OCI-LY1 (cell line): ENCODE results near the gene MED15.

Source experiments
- H2AFZ ChIP-seq: fragments of 200-600 bp; sonication (generic), shearing (Covaris generic); 2 replicates; pipeline ENCODE4 v1.6.0; 2014; ENCODE audit warnings: antibody characterized with exemption, mild to moderate bottlenecking, low read length
- H3F3A ChIP-seq: fragments of 200-600 bp; sonication (generic), shearing (Covaris generic); 2 replicates; pipeline ENCODE4 v1.6.0; 2014; ENCODE audit warnings: mild to moderate bottlenecking, antibody characterized with exemption, low read length, moderate library complexity; ENCODE audit not compliant: insufficient read depth
- H3K27ac ChIP-seq: fragments of 200-600 bp; sonication (generic); 2 replicates; pipeline ENCODE4 v1.5.1; 2014; ENCODE audit warnings: low read length, mixed run types, mild to moderate bottlenecking, low read depth; ENCODE audit not compliant: poor library complexity, severe bottlenecking
- H3K27me3 ChIP-seq: fragments of 200-600 bp; sonication (generic); 2 replicates; pipeline ENCODE4 v1.6.0; 2014; ENCODE audit warnings: antibody characterized with exemption, mild to moderate bottlenecking, low read length, moderate library complexity; ENCODE audit not compliant: insufficient read depth
- H3K36me3 ChIP-seq: fragments of 200-600 bp; sonication (generic); 2 replicates; pipeline ENCODE4 v1.6.1; 2014; ENCODE audit warnings: mild to moderate bottlenecking, antibody characterized with exemption, low read length, moderate library complexity, mixed read lengths; ENCODE audit not compliant: insufficient read depth
- H3K4me1 ChIP-seq: fragments of 200-600 bp; sonication (generic); 2 replicates; pipeline ENCODE4 v1.5.1; 2014; ENCODE audit warnings: mild to moderate bottlenecking, low read length, moderate library complexity; ENCODE audit not compliant: insufficient read depth, severe bottlenecking
- H3K4me2 ChIP-seq: fragments of 200-600 bp; sonication (generic), shearing (Covaris generic); 2 replicates; pipeline ENCODE4 v1.6.1; 2014; ENCODE audit warnings: low read length
- H3K4me3 ChIP-seq: fragments of 200-600 bp; sonication (generic); 2 replicates; pipeline ENCODE4 v1.5.1; 2014; ENCODE audit warnings: low read length, low read depth, mild to moderate bottlenecking, mixed read lengths; ENCODE audit not compliant: poor library complexity, severe bottlenecking
- H3K79me2 ChIP-seq: fragments of 200-600 bp; shearing (Covaris generic); 2 replicates; pipeline ENCODE4 v1.6.1; 2016; ENCODE audit warnings: mixed run types, low read length, mixed read lengths; ENCODE audit not compliant: insufficient read depth
- H3K9ac ChIP-seq: fragments of 200-600 bp; sonication (generic), shearing (Covaris generic); 2 replicates; pipeline ENCODE4 v1.6.1; 2014; ENCODE audit warnings: mild to moderate bottlenecking, low read length, mixed read lengths
- H3K9me2 ChIP-seq: fragments of 200-600 bp; sonication (generic), shearing (Covaris generic); 2 replicates; pipeline ENCODE4 v1.6.1; 2014; ENCODE audit warnings: low read depth, mild to moderate bottlenecking, low read length, mixed read lengths
- H3K9me3 ChIP-seq: fragments of 200-600 bp; shearing (Covaris generic); 2 replicates; pipeline ENCODE4 v1.6.1; 2014; ENCODE audit warnings: low read length, mixed read lengths
- H4K20me1 ChIP-seq: fragments of 200-600 bp; sonication (generic), shearing (Covaris generic); 2 replicates; pipeline ENCODE4 v1.6.0; 2016; ENCODE audit warnings: mild to moderate bottlenecking, low read length; ENCODE audit not compliant: insufficient read depth
- CTCF ChIP-seq: fragments of 200-600 bp; sonication (generic), shearing (Covaris generic); IDR thresholded peaks from 2 replicates; pipeline ENCODE4 v1.5.1; 2017; ENCODE audit warnings: mild to moderate bottlenecking, antibody characterized with exemption, low read length, moderate library complexity, mixed read lengths
- EZH2 ChIP-seq: fragments of 200-600 bp; sonication (generic), shearing (Covaris generic); IDR thresholded peaks from 2 replicates; pipeline ENCODE4 v1.8.0; 2017; ENCODE audit warnings: borderline replicate concordance, mixed run types, mild to moderate bottlenecking, antibody characterized with exemption, low read length, moderate library complexity, mixed read lengths

The MED15 gene

DNA sequence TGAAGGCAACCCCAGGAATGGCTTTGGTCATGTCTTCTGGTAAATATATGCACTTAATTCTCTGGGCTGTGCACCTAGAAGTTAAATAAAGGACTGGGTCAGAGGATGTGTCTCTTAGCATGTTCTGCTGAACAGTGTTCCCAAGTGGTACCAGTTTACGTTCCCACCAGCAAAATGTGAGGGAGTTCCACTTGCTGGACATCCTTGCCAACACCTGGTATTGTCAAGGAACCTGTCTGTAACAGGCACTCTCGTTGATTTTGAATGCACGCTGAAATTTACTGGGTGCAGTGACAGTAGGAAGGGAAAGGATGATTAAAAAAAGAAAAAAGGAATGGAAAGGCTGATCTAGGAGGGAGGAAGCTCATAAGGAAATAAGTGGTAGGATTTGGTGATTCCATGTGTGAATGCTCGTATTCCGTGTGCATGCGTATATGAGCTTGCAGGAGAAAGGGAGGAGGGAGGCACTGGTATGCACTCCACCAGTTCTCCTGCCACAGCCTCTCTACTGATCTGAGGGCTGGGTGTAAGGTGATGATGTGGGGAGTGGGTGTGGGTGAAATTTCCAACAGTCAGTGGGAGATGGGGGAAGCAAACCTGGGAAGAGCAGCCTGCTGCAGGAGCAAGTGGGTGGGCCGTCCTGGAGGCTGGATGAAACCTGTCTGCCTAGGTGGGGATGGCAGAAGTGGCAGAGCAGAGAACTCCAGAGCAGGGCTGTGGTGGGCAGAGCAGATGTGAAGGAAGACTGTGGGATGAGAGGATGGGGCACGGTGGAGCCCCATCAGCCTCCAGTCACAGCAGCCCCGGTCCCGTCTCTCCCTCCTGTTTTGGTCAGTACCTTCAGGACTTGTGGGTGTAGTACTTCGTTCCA, 15.0 kb downstream of the MED15 start:
- Histone ChIP-seq H3K9me2 (no peaks in the 10 kb centered on the region), H2AFZ (no peak overlapping the region), H3K27me3 (no peaks in the 10 kb centered on the region), H3K27ac (no peak overlapping the region), H3K9me3 (no peaks in the 10 kb centered on the region), H4K20me1 (0 out of 2 replicates have a peak, but pooled peaks cover 2% of the 10 kb centered on the region), H3K4me2 (no peak overlapping the region), H3F3A (no peaks in the 10 kb centered on the region), H3K36me3 (peaks cover 52% of the 10 kb centered on the region), H3K9ac (no peak overlapping the region), H3K4me3 (no peak overlapping the region), H3K4me1 (peaks cover 25% of the 10 kb centered on the region), H3K79me2 (peaks cover 36% of the 10 kb centered on the region)
- TF ChIP-seq EZH2: no peak
- TF ChIP-seq CTCF: no peak

- Histone ChIP-seq H3K9me3 (no peaks in the 10 kb centered on the region), H3K79me2 (peaks cover 33% of the 10 kb centered on the region), H2AFZ (no peak overlapping the region), H3K36me3 (peaks cover 48% of the 10 kb centered on the region), H3K9me2 (no peaks in the 10 kb centered on the region), H3K4me2 (peak overlapping the region; percentile 4; the same call in 1 of the 2 replicates), H3F3A (no peaks in the 10 kb centered on the region), H3K4me3 (no peak overlapping the region), H3K9ac (no peak overlapping the region), H3K4me1 (peaks cover 25% of the 10 kb centered on the region), H3K27me3 (no peaks in the 10 kb centered on the region), H4K20me1 (0 out of 2 replicates have a peak, but pooled peaks cover 2% of the 10 kb centered on the region), H3K27ac (peak overlapping the region; percentile 42)
- TF ChIP-seq EZH2 (no peak), CTCF (no peak)
Measured at GRCh38 chr22:20523086-20523983, 15.9 kb downstream of the MED15 start.

DNA sequence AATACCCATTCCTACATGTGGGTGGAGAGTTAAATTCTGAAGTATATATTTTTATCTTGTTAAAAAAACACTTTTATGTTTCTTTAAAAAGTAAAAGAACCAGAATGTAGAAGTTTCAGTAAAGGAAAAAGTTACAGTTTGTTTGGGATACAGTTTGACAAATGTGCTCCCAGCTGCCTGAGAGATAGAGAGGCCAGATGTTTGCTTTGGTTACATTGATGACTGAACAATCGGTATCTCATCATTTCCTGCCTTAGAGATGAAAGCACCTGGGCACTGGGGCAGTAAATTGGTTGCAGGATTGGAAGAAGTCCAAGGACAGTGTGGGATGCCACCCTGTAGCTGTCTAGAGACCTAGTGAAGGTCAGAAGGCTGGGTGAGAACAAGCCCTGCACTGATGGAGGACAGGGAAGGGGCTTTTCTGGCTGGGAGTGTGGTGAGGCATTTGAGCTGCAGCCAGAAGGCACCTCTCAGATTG, 16.6 kb downstream of the MED15 start:
- no peak overlapping the region; the same call in 1 of the 2 replicates for H3K9ac ChIP-seq
- H2AFZ ChIP-seq: no peak overlapping the region
- peaks cover 30% of the 10 kb centered on the region for H3K79me2 ChIP-seq
- peaks cover 47% of the 10 kb centered on the region for H3K36me3 ChIP-seq
- peak overlapping the region; percentile 4; the same call in 1 of the 2 replicates for H3K4me2 ChIP-seq
- peaks cover 25% of the 10 kb centered on the region for H3K4me1 ChIP-seq
- no peaks in the 10 kb centered on the region for H3F3A ChIP-seq
- H3K9me3 ChIP-seq: no peaks in the 10 kb centered on the region
- H3K27me3 ChIP-seq: no peaks in the 10 kb centered on the region
- H3K9me2 ChIP-seq: no peaks in the 10 kb centered on the region
- no peak overlapping the region for H3K4me3 ChIP-seq
- TF ChIP-seq EZH2: no peak
- no peak for TF ChIP-seq CTCF
- H4K20me1 ChIP-seq: 0 out of 2 replicates have a peak, but pooled peaks cover 2% of the 10 kb centered on the region
- peak overlapping the region; percentile 42 for H3K27ac ChIP-seq
